ENCODE data around the gene WNT1. TPM values are rescaled to one million over a fixed set of nuclear protein-coding genes. Genes with fewer than 3 reads are reported as not detected.

The WNT1 gene
- total RNA-seq, 4 donors from 2014 or later = not detected

DNA sequence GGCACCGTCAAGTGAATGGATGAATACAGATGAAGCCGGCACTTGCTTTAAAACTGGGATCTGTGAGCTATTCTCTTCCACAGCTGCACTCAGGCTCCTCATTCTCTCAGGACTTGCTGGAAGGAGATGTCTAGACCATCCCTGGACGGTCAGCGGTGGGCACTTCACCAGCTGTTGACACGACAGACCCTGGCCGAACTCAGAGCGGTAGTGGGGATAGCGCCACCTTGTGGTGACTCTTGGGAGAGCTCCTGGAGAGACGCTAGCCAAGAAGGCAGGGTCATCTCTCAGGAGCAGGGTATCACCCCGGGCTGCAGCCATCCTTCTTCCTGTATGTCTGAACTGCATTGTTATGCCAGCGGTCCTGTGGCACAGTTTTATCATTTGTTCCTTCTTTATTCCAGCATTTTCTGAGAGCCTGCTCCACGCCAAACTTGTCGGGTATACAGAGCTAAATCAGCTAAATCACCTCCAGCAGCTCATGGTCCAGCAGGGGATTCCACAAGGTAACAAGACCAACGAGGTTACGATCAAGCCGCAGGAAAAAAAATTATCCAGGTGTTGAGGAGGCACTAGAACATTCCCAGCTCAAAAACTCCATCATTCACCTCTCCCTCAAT lies 10.0 kb downstream of the WNT1 start:
- no peak for DNase-seq (ENCODE audit: low spot score in 2 of 2)
- peaks cover 5% of the 10 kb centered on the region for H3K4me1 ChIP-seq
- no peaks in the 10 kb centered on the region for H3K9me3 ChIP-seq
- H3K4me3 ChIP-seq = no peak overlapping the region
- no peak for TF ChIP-seq EP300 (IDR thresholded peaks at IDR 0.05)
- TF ChIP-seq, protein P1, sequence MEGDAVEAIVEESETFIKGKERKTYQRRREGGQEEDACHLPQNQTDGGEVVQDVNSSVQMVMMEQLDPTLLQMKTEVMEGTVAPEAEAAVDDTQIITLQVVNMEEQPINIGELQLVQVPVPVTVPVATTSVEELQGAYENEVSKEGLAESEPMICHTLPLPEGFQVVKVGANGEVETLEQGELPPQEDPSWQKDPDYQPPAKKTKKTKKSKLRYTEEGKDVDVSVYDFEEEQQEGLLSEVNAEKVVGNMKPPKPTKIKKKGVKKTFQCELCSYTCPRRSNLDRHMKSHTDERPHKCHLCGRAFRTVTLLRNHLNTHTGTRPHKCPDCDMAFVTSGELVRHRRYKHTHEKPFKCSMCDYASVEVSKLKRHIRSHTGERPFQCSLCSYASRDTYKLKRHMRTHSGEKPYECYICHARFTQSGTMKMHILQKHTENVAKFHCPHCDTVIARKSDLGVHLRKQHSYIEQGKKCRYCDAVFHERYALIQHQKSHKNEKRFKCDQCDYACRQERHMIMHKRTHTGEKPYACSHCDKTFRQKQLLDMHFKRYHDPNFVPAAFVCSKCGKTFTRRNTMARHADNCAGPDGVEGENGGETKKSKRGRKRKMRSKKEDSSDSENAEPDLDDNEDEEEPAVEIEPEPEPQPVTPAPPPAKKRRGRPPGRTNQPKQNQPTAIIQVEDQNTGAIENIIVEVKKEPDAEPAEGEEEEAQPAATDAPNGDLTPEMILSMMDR (IDR thresholded peaks at IDR 0.05) = peak; percentile 60 to 90
- H3K27me3 ChIP-seq = peaks cover 52% of the 10 kb centered on the region
- no peaks in the 10 kb centered on the region for H3K36me3 ChIP-seq
- 23% methylated on average over 16 of the region's 16 CpGs for WGBS
- no peak overlapping the region for H3K27ac ChIP-seq

DNA sequence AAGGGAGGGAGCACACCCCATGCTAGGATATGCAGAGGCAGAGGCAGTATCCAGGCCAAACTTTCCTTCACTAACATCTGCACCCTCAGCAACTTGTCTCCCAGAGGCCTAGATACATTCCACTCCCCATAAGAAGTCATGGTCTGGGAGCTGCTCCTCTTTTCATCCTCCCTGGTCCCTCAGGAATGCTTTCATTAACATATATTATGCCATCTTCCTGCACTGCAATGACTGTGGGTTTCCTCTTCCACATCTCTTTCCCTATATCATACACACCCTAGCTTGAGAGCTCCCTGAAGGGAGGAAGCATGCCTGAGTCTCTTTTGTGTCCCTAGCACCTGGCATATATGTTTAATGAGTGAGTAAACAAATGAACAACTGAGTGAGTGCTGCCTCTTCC lies 12.4 kb downstream of the WNT1 start:
- H3K27ac ChIP-seq = no peak overlapping the region

DNA sequence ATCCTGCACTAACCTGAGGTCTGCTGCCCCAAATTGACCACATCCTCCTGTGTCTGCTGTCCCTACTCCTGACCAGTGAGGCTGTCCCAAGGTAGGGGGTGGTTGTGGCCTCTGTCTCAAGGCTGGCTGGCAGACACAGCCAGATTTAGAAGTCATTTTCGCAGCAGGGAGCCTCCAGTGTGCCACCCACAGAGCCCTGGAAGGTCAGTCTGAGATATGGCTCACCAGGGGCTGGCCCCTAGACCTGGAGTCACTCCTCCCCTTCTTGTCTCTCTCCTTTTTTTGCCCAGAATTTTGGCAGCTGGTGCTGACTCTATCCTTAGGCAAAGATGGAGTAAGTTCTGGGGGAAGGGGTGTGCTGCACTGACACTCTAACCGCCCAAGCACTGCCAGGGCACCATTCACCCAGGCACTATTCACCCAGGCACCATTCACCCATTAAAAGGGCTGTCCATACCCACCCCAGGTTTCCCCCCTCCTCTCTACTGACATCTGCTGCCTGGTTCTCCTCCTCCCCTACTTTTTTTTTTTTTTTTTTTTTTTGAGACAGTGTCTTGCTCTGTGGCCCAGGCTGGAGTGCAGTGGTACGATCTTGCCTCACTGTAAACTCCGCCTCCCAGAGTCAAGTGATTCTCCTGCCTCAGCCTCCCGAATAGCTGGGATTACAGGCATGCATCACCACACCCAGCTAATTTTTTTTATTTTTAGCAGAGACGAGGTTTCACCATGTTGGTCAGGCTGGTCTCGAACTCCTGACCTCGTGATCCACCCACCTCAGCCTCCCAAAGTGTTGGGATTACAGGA lies 13.3 kb downstream of the WNT1 start:
- Histone ChIP-seq H3K36me3 (no peaks in the 10 kb centered on the region), H3K9me3 (no peaks in the 10 kb centered on the region), H3K27me3 (peaks cover 55% of the 10 kb centered on the region), H3K27ac (no peak overlapping the region), H3K4me3 (no peak overlapping the region), H3K4me1 (peaks cover 12% of the 10 kb centered on the region)
- TF ChIP-seq EP300 (IDR thresholded peaks at IDR 0.05) = no peak
- no peak for TF ChIP-seq POLR2AphosphoS5 (IDR thresholded peaks at IDR 0.05)
- TF ChIP-seq, protein P1 (IDR thresholded peaks at IDR 0.05) = no peak
- TF ChIP-seq POLR2A (IDR thresholded peaks at IDR 0.05) = no peak
- DNase-seq (ENCODE audit: low spot score in 2 of 2) = no peak
- WGBS = 63% methylated on average over 8 of the region's 8 CpGs

More for the DNA sequence above, 12.4 kb downstream of the WNT1 start:
- H3K27me3 ChIP-seq = peaks cover 61% of the 10 kb centered on the region
- peaks cover 12% of the 10 kb centered on the region for H3K4me1 ChIP-seq
- TF ChIP-seq, protein P1 (IDR thresholded peaks at IDR 0.05) = no peak
- TF ChIP-seq POLR2AphosphoS5 (IDR thresholded peaks at IDR 0.05) = no peak
- TF ChIP-seq EP300 (IDR thresholded peaks at IDR 0.05) = no peak
- TF ChIP-seq POLR2A (IDR thresholded peaks at IDR 0.05) = no peak
- H3K36me3 ChIP-seq = no peaks in the 10 kb centered on the region
- DNase-seq (ENCODE audit: low spot score in 2 of 2) = no peak
- no peaks in the 10 kb centered on the region for H3K9me3 ChIP-seq
- H3K4me3 ChIP-seq = no peak overlapping the region

DNA sequence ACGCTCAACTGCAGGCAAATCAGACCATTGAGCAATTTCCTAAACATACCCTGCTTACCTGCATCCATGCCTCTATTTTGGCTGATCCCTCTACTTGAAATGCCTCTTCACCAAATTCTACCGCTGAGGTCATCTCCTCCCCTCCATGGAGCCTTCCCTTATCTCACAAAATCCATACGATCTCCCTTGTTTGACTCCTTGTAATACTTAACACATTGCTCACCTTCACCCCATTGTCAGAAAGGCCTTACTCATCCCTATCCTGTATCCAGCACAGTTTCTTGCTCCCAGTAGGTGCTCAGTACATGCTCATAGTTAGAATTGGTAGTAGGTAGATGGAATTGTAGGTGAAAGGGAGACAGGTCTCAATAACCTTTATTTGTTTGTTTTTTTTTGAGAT lies 15.7 kb downstream of the WNT1 start:
- 82% methylated on average over 3 of the region's 3 CpGs for WGBS
- Histone ChIP-seq H3K4me3 (no peak overlapping the region), H3K4me1 (peaks cover 29% of the 10 kb centered on the region)

More for the DNA sequence above, 15.7 kb downstream of the WNT1 start:
- TF ChIP-seq EP300 (IDR thresholded peaks at IDR 0.05) = no peak
- TF ChIP-seq, protein P1 (IDR thresholded peaks at IDR 0.05) = no peak
- peaks cover 48% of the 10 kb centered on the region for H3K27me3 ChIP-seq
- H3K27ac ChIP-seq = no peak overlapping the region
- H3K36me3 ChIP-seq = no peaks in the 10 kb centered on the region
- H3K9me3 ChIP-seq = no peaks in the 10 kb centered on the region
- DNase-seq (ENCODE audit: low spot score in 2 of 2) = no peak
